T-helper 2 cell treated with Interferon-gamma antibody and Interleukin-4, amounts not matched to agents 100 ng/mL and 5 ng/mL, for 36 hours (primary cell): ENCODE measurements around the gene SLCO3A1. TPM values are rescaled to one million over a fixed set of nuclear protein-coding genes. Genes with fewer than 3 reads are reported as not detected.

Experiments used
- intact Hi-C: fragments of 100-400 bp; cut with micrococcal nuclease; formaldehyde crosslinking; loops from one replicate; pipeline ENCODE4 v1.15.1; 2023
- total RNA-seq: library from RNA; stranded (reverse); gene quantifications from 2 replicates; pipeline ENCODE4 v1.2.3, GENCODE V29; 2022

The SLCO3A1 gene
- total RNA-seq, 1 donor from 2014 or later, result 47.1 TPM

GRCh38 chr15:92025706-92026270 is 172.3 kb downstream of the SLCO3A1 start:
- intact Hi-C loops, result no loop called here

GRCh38 chr15:92028389-92028724 is 174.8 kb downstream of the SLCO3A1 start:
- intact Hi-C loops, result no loop called here

GRCh38 chr15:92029767-92030166 is 176.3 kb downstream of the SLCO3A1 start:
- intact Hi-C loops, result no loop called here

- intact Hi-C loops, result no loop called here
Measured at GRCh38 chr15:92033314-92033713, 179.8 kb downstream of the SLCO3A1 start.

- intact Hi-C loops, result no loop called here
Measured at GRCh38 chr15:92033723-92034122, 180.2 kb downstream of the SLCO3A1 start.

- intact Hi-C loops, result no loop called here
Measured at GRCh38 chr15:92034227-92034626, 180.7 kb downstream of the SLCO3A1 start.

- intact Hi-C loops, result no loop called here
Measured at GRCh38 chr15:92035551-92035950, 182.0 kb downstream of the SLCO3A1 start.

- intact Hi-C loops, result no loop called here
Measured at GRCh38 chr15:92035961-92036360, 182.5 kb downstream of the SLCO3A1 start.

- intact Hi-C loops, result no loop called here
Measured at GRCh38 chr15:92037491-92037890, 184.0 kb downstream of the SLCO3A1 start.

- intact Hi-C loops, result no loop called here
Measured at GRCh38 chr15:92040350-92040749, 186.8 kb downstream of the SLCO3A1 start.

GRCh38 chr15:92041371-92041770 is 187.9 kb downstream of the SLCO3A1 start:
- intact Hi-C loops, result no loop called here

- intact Hi-C loops, result no loop called here
Measured at GRCh38 chr15:92043283-92043682, 189.8 kb downstream of the SLCO3A1 start.

- intact Hi-C loops, result no loop called here
Measured at GRCh38 chr15:92044203-92044909, 190.8 kb downstream of the SLCO3A1 start.

GRCh38 chr15:92047900-92048299 is 194.4 kb downstream of the SLCO3A1 start:
- intact Hi-C loops, result no loop called here

GRCh38 chr15:92048739-92049138 is 195.2 kb downstream of the SLCO3A1 start:
- intact Hi-C loops, result no loop called here

GRCh38 chr15:92049290-92049989 is 195.9 kb downstream of the SLCO3A1 start:
- intact Hi-C loops, result no loop called here

- intact Hi-C loops, result no loop called here
Measured at GRCh38 chr15:92050220-92050898, 196.9 kb downstream of the SLCO3A1 start.

- intact Hi-C loops, result no loop called here
Measured at GRCh38 chr15:92051716-92052115, 198.2 kb downstream of the SLCO3A1 start.

GRCh38 chr15:92053753-92054316 is 200.3 kb downstream of the SLCO3A1 start:
- intact Hi-C loops, result no loop called here

- intact Hi-C loops, result no loop called here
Measured at GRCh38 chr15:92056875-92057274, 203.4 kb downstream of the SLCO3A1 start.

- intact Hi-C loops, result no loop called here
Measured at GRCh38 chr15:92059036-92059970, 205.8 kb downstream of the SLCO3A1 start.
